H1 (cell line): ENCODE results near the gene CHPT1. TPM values are rescaled to one million over a fixed set of nuclear protein-coding genes. Genes with fewer than 3 reads are reported as not detected.

Experiments
- CTCF ChIA-PET: fragments of 300-600 bp; sonication (Branson Sonifier 250); formaldehyde crosslinking; loops from one replicate; lab custom pipeline; 2021; ENCODE audit not compliant: partially characterized antibody; lab: Charles Lee
- POLR2A ChIA-PET: fragments of 300-600 bp; sonication (Branson Sonifier 250); formaldehyde crosslinking; loops from one replicate; lab custom pipeline; 2021; ENCODE audit warnings: inconsistent platforms; ENCODE audit not compliant: partially characterized antibody; lab: Charles Lee
- DNase-seq, 2 experiments: peaks; one replicate each; pipeline versions ENCODE4 v3.0.0 to v3.0.0-alpha.2; 2010 to 2022; ENCODE audit warnings: low spot score in 2 of 2, low read depth in 1 of 2, mixed read lengths in 1 of 2
- FAIRE-seq: peaks from 2 replicates; lab custom pipeline; 2011; peaks lifted over from hg19 to GRCh38; lab: Jason Lieb, UNC
- H2AFZ ChIP-seq: 2 replicates; pipeline ENCODE4 v1.8.1; 2012; ENCODE audit warnings: low read length, inconsistent platforms
- H2AK5ac ChIP-seq: 2 replicates; pipeline ENCODE4 v1.6.1; 2013; ENCODE audit warnings: low read depth, low read length
- H2BK120ac ChIP-seq: replicated peaks from 2 replicates; pipeline ENCODE3; 2013; ENCODE audit warnings: low read depth, low read length, inconsistent platforms
- H2BK12ac ChIP-seq: 2 replicates; pipeline ENCODE4 v1.6.1; 2013; ENCODE audit warnings: low read depth, low read length
- H2BK15ac ChIP-seq: 2 replicates; pipeline ENCODE4 v1.6.1; 2013; ENCODE audit warnings: low read length
- H2BK20ac ChIP-seq: 2 replicates; pipeline ENCODE4 v1.6.1; 2013; ENCODE audit warnings: low read length
- H2BK5ac ChIP-seq: 2 replicates; pipeline ENCODE4 v1.6.1; 2013; ENCODE audit warnings: low read depth, low read length
- H3K14ac ChIP-seq: 2 replicates; pipeline ENCODE4 v1.6.1; 2013; ENCODE audit warnings: inconsistent platforms; ENCODE audit not compliant: insufficient read length
- H3K18ac ChIP-seq: 2 replicates; pipeline ENCODE4 v1.6.1; 2013; ENCODE audit warnings: low read length; ENCODE audit errors: extremely low read depth
- H3K23ac ChIP-seq: 2 replicates; pipeline ENCODE4 v1.6.1; 2013; ENCODE audit warnings: inconsistent platforms; ENCODE audit not compliant: insufficient read length
- H3K23me2 ChIP-seq: 2 replicates; pipeline ENCODE4 v1.6.1; 2013; ENCODE audit warnings: low read depth, low read length
- H3K27ac ChIP-seq: 2 replicates; pipeline ENCODE4 v1.6.1; 2011; ENCODE audit warnings: low read depth, low read length, inconsistent platforms
- H3K27me3 ChIP-seq, 4 experiments: replicated peaks in 1 of 4; 1 replicate in 1 of 4; 2 replicates in 3 of 4; pipeline versions ENCODE4 v1.6.1 to v1.8.1; 2011 to 2013; ENCODE audit warnings: low read length in 3 of 4, mild to moderate bottlenecking in 3 of 4, inconsistent platforms in 2 of 4, mixed read lengths in 2 of 4, moderate library complexity in 1 of 4; ENCODE audit not compliant: control insufficient read depth in 3 of 4, insufficient read depth in 3 of 4; ENCODE audit errors: extremely low read depth in 1 of 4
- H3K36me3 ChIP-seq, 4 experiments: 2 replicates each; pipeline versions ENCODE4 v1.6.1 to v1.8.1; 2011 to 2013; ENCODE audit warnings: mild to moderate bottlenecking in 4 of 4, low read length in 3 of 4, moderate library complexity in 2 of 4, control low read depth in 1 of 4, inconsistent platforms in 1 of 4; ENCODE audit not compliant: insufficient read depth in 4 of 4, control insufficient read depth in 2 of 4
- H3K4ac ChIP-seq: replicated peaks from 2 replicates; pipeline ENCODE3; 2013; ENCODE audit warnings: low read length, low read depth, mixed read lengths, inconsistent platforms; ENCODE audit not compliant: insufficient read length
- H3K4me1 ChIP-seq, 4 experiments: replicated peaks in 1 of 4; 1 replicate in 1 of 4; 2 replicates in 3 of 4; pipeline versions ENCODE4 v1.6.1 to v1.8.1; 2011 to 2013; ENCODE audit warnings: low read length in 3 of 4, inconsistent platforms in 2 of 4, mixed read lengths in 1 of 4; ENCODE audit not compliant: insufficient read depth in 4 of 4, control insufficient read depth in 3 of 4
- H3K4me2 ChIP-seq, 2 experiments: 2 replicates each; pipeline versions ENCODE4 v1.6.1 to v1.8.1; 2011 to 2013; ENCODE audit warnings: low read depth in 2 of 2, low read length in 2 of 2, control low read depth in 1 of 2, inconsistent platforms in 1 of 2, mild to moderate bottlenecking in 1 of 2; ENCODE audit not compliant: insufficient read depth in 1 of 2
- H3K4me3 ChIP-seq, 4 experiments: fragments of 200-600, 300-600 bp in 1 of 4; sonication (generic), shearing (Covaris generic), sonication (Bioruptor Twin) in 1 of 4; 2 replicates each; pipeline versions ENCODE4 v1.5.1 to v1.8.1; 2011 to 2016; ENCODE audit warnings: low read length in 4 of 4, low read depth in 3 of 4, control low read depth in 2 of 4, inconsistent platforms in 2 of 4, mild to moderate bottlenecking in 2 of 4, mixed read lengths in 1 of 4, moderate library complexity in 1 of 4; ENCODE audit not compliant: insufficient read depth in 2 of 4; ENCODE audit errors: extremely low read depth in 1 of 4
- H3K56ac ChIP-seq: replicated peaks from 2 replicates; pipeline ENCODE3; 2013; ENCODE audit warnings: low read depth, mild to moderate bottlenecking, mixed read lengths, low read length, inconsistent platforms; ENCODE audit not compliant: insufficient read length
- H3K79me1 ChIP-seq: 2 replicates; pipeline ENCODE4 v1.6.1; 2013; ENCODE audit warnings: low read depth, low read length, control low read depth
- H3K79me2 ChIP-seq, 2 experiments: 2 replicates each; pipeline versions ENCODE4 v1.6.1 to v1.8.1; 2012 to 2013; ENCODE audit warnings: low read length in 2 of 2, mild to moderate bottlenecking in 2 of 2, inconsistent platforms in 1 of 2; ENCODE audit not compliant: insufficient read depth in 2 of 2, control insufficient read depth in 1 of 2
- H3K9ac ChIP-seq, 4 experiments: replicated peaks in 1 of 4; 1 replicate in 1 of 4; 2 replicates in 3 of 4; pipeline versions ENCODE4 v1.6.1 to v1.8.1; 2011 to 2013; ENCODE audit warnings: low read depth in 3 of 4, low read length in 3 of 4, control low read depth in 2 of 4, mild to moderate bottlenecking in 2 of 4, moderate library complexity in 2 of 4, inconsistent platforms in 1 of 4; ENCODE audit errors: extremely low read depth in 1 of 4
- H3K9me3 ChIP-seq, 2 experiments: 2 replicates each; pipeline versions ENCODE4 v1.6.1 to v1.8.1; 2012 to 2013; ENCODE audit warnings: mild to moderate bottlenecking in 2 of 2, moderate library complexity in 2 of 2, control low read depth in 1 of 2, inconsistent platforms in 1 of 2, low read depth in 1 of 2, low read length in 1 of 2, mixed read lengths in 1 of 2; ENCODE audit not compliant: insufficient read depth in 2 of 2
- H4K20me1 ChIP-seq, 2 experiments: replicated peaks in 1 of 2; 2 replicates each; pipeline versions ENCODE3 to v1.8.1; 2011 to 2013; ENCODE audit warnings: inconsistent platforms in 2 of 2, low read length in 2 of 2, mild to moderate bottlenecking in 1 of 2; ENCODE audit not compliant: insufficient read depth in 2 of 2, control insufficient read depth in 1 of 2
- H4K5ac ChIP-seq: 2 replicates; pipeline ENCODE4 v1.6.1; 2013; ENCODE audit warnings: low read length, low read depth, mixed read lengths, inconsistent platforms; ENCODE audit not compliant: insufficient read length
- H4K8ac ChIP-seq: 2 replicates; pipeline ENCODE4 v1.8.0; 2013; ENCODE audit warnings: mild to moderate bottlenecking, moderate library complexity, low read length, inconsistent platforms; ENCODE audit not compliant: insufficient read depth; ENCODE audit errors: extremely low read depth
- H4K91ac ChIP-seq: replicated peaks from 2 replicates; pipeline ENCODE3; 2013; ENCODE audit warnings: low read length, mixed read lengths, inconsistent platforms; ENCODE audit not compliant: insufficient read length
- CBX8 ChIP-seq: fragments of 300-800, 300-1000 bp; sonication (generic); IDR thresholded peaks from 2 replicates; pipeline ENCODE4 v1.7.1; 2016; ENCODE audit warnings: low read depth, low read length, borderline replicate concordance
- CREB1 ChIP-seq: IDR thresholded peaks from 2 replicates; pipeline ENCODE4 v1.6.1; 2012; ENCODE audit warnings: inconsistent platforms
- E2F6 ChIP-seq: IDR thresholded peaks from 2 replicates; pipeline ENCODE4 v1.6.1; 2012; ENCODE audit warnings: inconsistent platforms
- EZH2 ChIP-seq: fragments of 200-600 bp; sonication (generic); IDR thresholded peaks from 2 replicates; pipeline ENCODE4 v1.7.1; 2012; ENCODE audit warnings: low read depth, mild to moderate bottlenecking, moderate library complexity, low read length, inconsistent platforms; ENCODE audit not compliant: severe bottlenecking
- JUND ChIP-seq: IDR thresholded peaks from 2 replicates; pipeline ENCODE4 v1.6.1; 2011; ENCODE audit warnings: mild to moderate bottlenecking, improper control_type of control experiment, low read length
- KDM1A ChIP-seq: fragments of 200-600, 300-600 bp; sonication (generic); IDR thresholded peaks from 2 replicates; pipeline ENCODE4 v1.7.1; 2016; ENCODE audit warnings: mild to moderate bottlenecking, low read length, borderline replicate concordance
- MAFK ChIP-seq: IDR thresholded peaks from 2 replicates; pipeline ENCODE4 v1.6.1; 2012; ENCODE audit warnings: low read depth, mild to moderate bottlenecking, improper control_type of control experiment, low read length
- RFX5 ChIP-seq: IDR thresholded peaks from 2 replicates; pipeline ENCODE4 v1.6.1; 2011; ENCODE audit warnings: low read depth, low read length, improper control_type of control experiment, borderline replicate concordance
- SAP30 ChIP-seq: fragments of 300-600 bp; sonication (generic); IDR thresholded peaks from 2 replicates; pipeline ENCODE4 v1.7.1; 2012; ENCODE audit warnings: low read length, moderate library complexity, mild to moderate bottlenecking, inconsistent platforms; ENCODE audit not compliant: insufficient read depth, insufficient replicate concordance
- SP1 ChIP-seq: IDR thresholded peaks from 2 replicates; pipeline ENCODE4 v1.6.1; 2011; ENCODE audit warnings: low read depth, low read length
- TAF1 ChIP-seq: IDR thresholded peaks from 2 replicates; pipeline ENCODE4 v1.6.1; 2011; ENCODE audit warnings: mild to moderate bottlenecking, low read depth, low read length
- TEAD4 ChIP-seq: IDR thresholded peaks from 2 replicates; pipeline ENCODE4 v1.6.1; 2012; ENCODE audit warnings: low read depth, low read length, inconsistent platforms, mixed read lengths
- USF2 ChIP-seq: IDR thresholded peaks from 2 replicates; pipeline ENCODE4 v1.6.1; 2011; ENCODE audit warnings: low read length, improper control_type of control experiment
- WGBS, 2 experiments: shearing (Covaris generic) in 1 of 2; methylation state at CpG; one replicate each; pipeline versions ENCODE4 v1.1.6 to v1.1.7; 2013 to 2015; ENCODE audit warnings: low lambda C conversion rate in 2 of 2, mixed read lengths in 2 of 2, inconsistent platforms in 1 of 2, low coverage in 1 of 2, missing lambda C conversion rate in 1 of 2; ENCODE audit not compliant: insufficient replicate concordance in 2 of 2, insufficient coverage in 1 of 2, insufficient read length in 1 of 2; ENCODE audit errors: extremely low coverage in 1 of 2, missing lambda C conversion rate in 1 of 2; 5-methylcytosine and 5-hydroxymethylcytosine counted together
- polyA plus RNA-seq, 7 experiments: library from polyadenylated mRNA; depleted of rRNA in 3 of 7; stranded (reverse) in 5 of 7; unstranded in 2 of 7; fragments of >200 nt in 5 of 7; fragments of 200-250 nt in 2 of 7; gene quantifications; 1 replicate in 5 of 7; 2 replicates in 1 of 7; 4 replicates in 1 of 7; pipeline versions ENCODE4 v1.2.1 to v1.2.3, GENCODE V29; 2011 to 2013; ENCODE audit warnings: missing spikeins in 2 of 7, mixed read lengths in 2 of 7
- total RNA-seq: library from RNA; stranded (reverse); fragmentation: NEBNext Ultra II Directional; extraction: Animal tissue kit (Norgen Biotek cat#: 25700); gene quantifications from 2 replicates; pipeline ENCODE4 v1.2.1, GENCODE V29; 2021

CHPT1 gene
- total and polyA plus RNA-seq, 2 of the 8 experiments (the other 6 are each of a cell fraction or from before 2014, with no cell fraction given) = 13.3 to 22.5 TPM

- Histone ChIP-seq H2AK5ac (no peak overlapping the region), H3K4me2 (no peak overlapping the region), H4K20me1 (no peaks in the 10 kb centered on the region), H3K23ac (no peak overlapping the region), H3K36me3 (no peaks in the 10 kb centered on the region; a peak in 1 of 8 replicates), H4K91ac (no peak overlapping the region), H3K4ac (no peak overlapping the region), H4K5ac (no peak overlapping the region), H3K9ac (no peak overlapping the region), H2BK12ac (no peak overlapping the region), H2BK20ac (no peak overlapping the region), H3K4me3 (no peak overlapping the region), H3K14ac (no peak overlapping the region), H2BK5ac (no peak overlapping the region), H3K27me3 (no peaks in the 10 kb centered on the region), H3K4me1 (no peaks in the 10 kb centered on the region), H3K79me1 (no peaks in the 10 kb centered on the region), H2BK15ac (no peak overlapping the region), H3K27ac (no peak overlapping the region), H3K18ac (no peak overlapping the region), H2AFZ (no peak overlapping the region), H4K8ac (no peak overlapping the region), H3K9me3 (no peaks in the 10 kb centered on the region), H3K56ac (no peak overlapping the region), H2BK120ac (no peak overlapping the region), H3K23me2 (no peaks in the 10 kb centered on the region), H3K79me2 (no peaks in the 10 kb centered on the region)
- DNase-seq (no peak), FAIRE-seq (no peak)
- ChIA-PET POLR2A (no interaction called here), CTCF (no interaction called here)
- 93% methylated on average over 1 of the region's 1 CpG; no CpG with 5 or more reads in 1 of the 2 experiments for WGBS, 2 experiments
- TF ChIP-seq E2F6 (no peak), CBX8 (no peak), SAP30 (no peak), JUND (no peak), TEAD4 (no peak), TAF1 (no peak), RFX5 (no peak), EZH2 (no peak), CREB1 (no peak), MAFK (no peak), USF2 (no peak), KDM1A (no peak), SP1 (no peak)
Measured at GRCh38 chr12:101732318-101732717, 34.9 kb downstream of the CHPT1 start.
